ENCODE data around the gene SS18L1.

Gene SS18L1

DNA sequence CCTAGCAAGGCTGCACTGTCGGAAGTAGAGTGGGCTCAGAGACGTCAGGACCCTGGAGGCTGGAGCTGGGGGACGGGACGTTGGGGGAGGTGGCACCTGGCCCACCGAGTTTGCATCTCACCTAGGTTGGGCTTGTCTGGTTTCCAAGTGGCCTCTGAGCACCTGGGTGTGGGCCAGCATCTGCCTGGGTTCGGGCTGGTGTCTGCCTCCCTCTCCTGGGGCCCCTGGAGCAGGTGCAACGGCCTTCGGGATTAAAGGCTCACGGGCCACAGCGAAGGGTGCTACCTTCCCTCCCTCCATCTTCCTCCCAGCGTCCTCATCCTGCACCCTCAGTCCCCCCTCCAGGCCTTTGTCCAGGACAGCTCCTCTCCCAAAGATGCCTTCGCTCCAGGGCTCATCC is 70.5 kb downstream of the SS18L1 start:
- DNase-seq (ENCODE audit: low spot score) = no peak
- no peak for TF ChIP-seq CTCF (IDR thresholded peaks at IDR 0.05; ENCODE audit: borderline replicate concordance, control extremely low read depth, extremely low read depth, insufficient read depth, missing control alignments)
- in situ Hi-C loops (cut with MboI; ENCODE audit: low sequenced_read_pairs, unreplicated experiment) = no loop called here

DNA sequence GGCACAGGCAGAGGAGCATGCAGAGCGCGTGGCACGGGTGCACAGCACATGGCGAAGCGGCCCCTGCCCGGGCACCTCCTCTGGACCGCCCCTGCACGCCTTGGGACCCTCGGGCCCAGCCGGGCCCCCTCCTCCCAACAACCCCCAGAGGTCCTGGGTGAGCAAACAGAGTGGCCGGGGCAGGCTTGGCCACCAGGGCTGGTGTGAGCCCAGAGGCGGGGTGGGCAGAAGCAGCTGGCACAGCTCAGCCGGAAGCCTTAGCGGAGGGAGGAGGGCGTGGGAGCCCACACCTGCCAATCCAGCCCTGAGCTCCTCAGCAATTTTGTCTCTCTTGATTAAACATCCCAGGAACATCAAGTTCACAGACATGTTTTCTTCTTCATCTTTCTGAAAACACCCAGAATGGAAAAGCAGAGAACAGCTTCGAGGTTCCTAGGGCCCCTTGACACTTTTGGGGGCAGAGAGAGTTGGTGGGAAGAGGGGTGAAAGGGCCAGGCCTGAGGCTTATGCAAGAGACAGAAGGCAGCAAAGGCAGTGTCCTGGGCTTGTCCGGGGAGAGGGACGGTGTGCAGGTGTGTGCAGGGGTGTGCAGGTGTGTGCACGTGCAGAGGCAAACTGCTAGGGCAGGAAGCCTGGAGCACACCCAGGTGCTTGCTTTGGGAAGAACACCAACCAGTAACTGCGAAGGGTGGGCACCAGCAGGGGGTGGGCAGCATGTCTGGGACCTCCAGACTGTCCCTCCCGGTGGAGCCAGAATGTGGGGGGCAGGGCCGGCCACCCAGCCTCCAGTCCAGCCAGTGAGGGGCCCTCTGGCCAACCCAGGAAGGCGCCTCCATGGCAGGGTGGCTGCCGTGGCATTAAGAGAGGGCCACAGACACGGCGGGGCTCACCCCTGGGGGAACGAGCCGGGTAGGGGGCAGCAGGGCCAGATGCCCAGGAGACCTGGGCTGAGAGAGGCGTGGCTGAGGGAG is 71.7 kb downstream of the SS18L1 start:
- no peak for TF ChIP-seq CTCF (IDR thresholded peaks at IDR 0.05; ENCODE audit: borderline replicate concordance, control extremely low read depth, extremely low read depth, insufficient read depth, missing control alignments)
- in situ Hi-C loops (cut with MboI; ENCODE audit: low sequenced_read_pairs, unreplicated experiment) = no loop called here
- no peak for DNase-seq (ENCODE audit: low spot score)

DNA sequence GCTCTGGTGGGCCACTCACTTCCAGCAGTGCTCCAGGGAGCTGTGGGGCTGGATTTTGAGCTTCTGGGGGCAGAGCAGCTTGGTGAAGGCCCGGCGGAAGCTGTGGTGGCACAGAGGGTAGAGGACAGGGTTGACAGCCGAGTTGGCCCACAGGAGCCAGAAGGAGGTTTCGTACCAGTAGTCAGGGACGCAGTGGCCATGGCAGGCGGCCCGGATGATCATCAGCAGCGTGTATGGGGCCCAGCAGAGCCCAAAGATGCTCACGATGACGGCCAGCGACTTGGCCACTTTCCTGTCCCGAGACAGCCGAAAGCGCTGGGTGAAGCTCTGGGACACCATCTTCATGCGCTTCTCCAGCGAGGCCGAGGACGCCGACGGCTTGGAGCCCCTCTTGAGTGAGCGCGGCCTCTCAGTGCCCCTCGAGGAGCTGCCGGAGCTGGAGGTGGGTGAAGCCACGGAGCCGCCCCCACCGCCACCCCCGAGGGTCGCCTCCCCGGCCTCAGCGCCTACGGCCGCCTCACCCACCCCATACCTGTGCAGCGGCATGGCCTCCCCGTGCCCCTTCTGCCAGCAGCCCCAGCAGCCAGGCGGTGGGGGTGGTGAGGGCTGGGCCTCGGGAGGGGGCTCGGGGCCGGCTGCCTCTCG is 72.5 kb downstream of the SS18L1 start:
- no peak for TF ChIP-seq CTCF (IDR thresholded peaks at IDR 0.05; ENCODE audit: borderline replicate concordance, control extremely low read depth, extremely low read depth, insufficient read depth, missing control alignments)
- in situ Hi-C loops (cut with MboI; ENCODE audit: low sequenced_read_pairs, unreplicated experiment) = no loop called here
- DNase-seq (ENCODE audit: low spot score) = no peak

GRCh38 chr20:62216636-62217566 is 73.3 kb downstream of the SS18L1 start:
- TF ChIP-seq CTCF (IDR thresholded peaks at IDR 0.05; ENCODE audit: borderline replicate concordance, control extremely low read depth, extremely low read depth, insufficient read depth, missing control alignments) = no peak
- DNase-seq (ENCODE audit: low spot score) = no peak
- in situ Hi-C loops (cut with MboI; ENCODE audit: low sequenced_read_pairs, unreplicated experiment) = no loop called here

- in situ Hi-C loops (cut with MboI; ENCODE audit: low sequenced_read_pairs, unreplicated experiment) = no loop called here
- no peak for TF ChIP-seq CTCF (IDR thresholded peaks at IDR 0.05; ENCODE audit: borderline replicate concordance, control extremely low read depth, extremely low read depth, insufficient read depth, missing control alignments)
- DNase-seq (ENCODE audit: low spot score) = no peak
These were observed 74.6 kb downstream of the SS18L1 start for GRCh38 chr20:62217913-62218773.

Measured in GM13976 (cell line).